Activated CD4-positive, alpha-beta memory T cell treated with anti-CD3 and anti-CD28 coated beads for 36 hours (primary cell): ENCODE measurements around the gene ACTR1A. TPM values are rescaled to one million over a fixed set of nuclear protein-coding genes. Genes with fewer than 3 reads are reported as not detected.

ENCODE experiments used
- CTCF ChIA-PET: fragments of 350-600 bp; sonication (Branson Sonifier 250); formaldehyde crosslinking; loops from one replicate; lab custom pipeline; 2021; ENCODE audit warnings: antibody characterized with exemption, inconsistent platforms; lab: Charles Lee
- POLR2A ChIA-PET: fragments of 350-600 bp; sonication (Branson Sonifier 250); formaldehyde crosslinking; loops from one replicate; lab custom pipeline; 2021; ENCODE audit warnings: antibody characterized with exemption; lab: Charles Lee
- DNase-seq: peaks from one replicate; pipeline ENCODE4 v3.0.0-alpha.2; 2020
- H3K27ac Mint-ChIP-seq: one replicate; pipeline ENCODE4 v1.8.0; 2021; ENCODE audit warnings: mixed read lengths
- H3K27me3 Mint-ChIP-seq: one replicate; pipeline ENCODE4 v1.8.0; 2021; ENCODE audit warnings: mixed read lengths
- H3K36me3 Mint-ChIP-seq: one replicate; pipeline ENCODE4 v1.8.0; 2021; ENCODE audit warnings: mixed read lengths
- H3K4me1 Mint-ChIP-seq: one replicate; pipeline ENCODE4 v1.8.0; 2021; ENCODE audit warnings: low read depth, mixed read lengths
- H3K4me3 Mint-ChIP-seq: one replicate; pipeline ENCODE4 v1.8.0; 2021; ENCODE audit warnings: mild to moderate bottlenecking, mixed read lengths
- H3K9me3 Mint-ChIP-seq: one replicate; pipeline ENCODE4 v1.8.0; 2021; ENCODE audit warnings: mixed read lengths
- intact Hi-C: fragments of 100-400 bp; cut with micrococcal nuclease; formaldehyde crosslinking; loops from one replicate; pipeline ENCODE4 v1.15.1; 2023
- total RNA-seq, 2 experiments: library from RNA; stranded (reverse); gene quantifications; one replicate each; pipeline ENCODE4 v1.2.3, GENCODE V29; 2021

The ACTR1A gene
- total RNA-seq, 2 experiments from 2014 or later, result 56.9 to 62.2 TPM

DNA sequence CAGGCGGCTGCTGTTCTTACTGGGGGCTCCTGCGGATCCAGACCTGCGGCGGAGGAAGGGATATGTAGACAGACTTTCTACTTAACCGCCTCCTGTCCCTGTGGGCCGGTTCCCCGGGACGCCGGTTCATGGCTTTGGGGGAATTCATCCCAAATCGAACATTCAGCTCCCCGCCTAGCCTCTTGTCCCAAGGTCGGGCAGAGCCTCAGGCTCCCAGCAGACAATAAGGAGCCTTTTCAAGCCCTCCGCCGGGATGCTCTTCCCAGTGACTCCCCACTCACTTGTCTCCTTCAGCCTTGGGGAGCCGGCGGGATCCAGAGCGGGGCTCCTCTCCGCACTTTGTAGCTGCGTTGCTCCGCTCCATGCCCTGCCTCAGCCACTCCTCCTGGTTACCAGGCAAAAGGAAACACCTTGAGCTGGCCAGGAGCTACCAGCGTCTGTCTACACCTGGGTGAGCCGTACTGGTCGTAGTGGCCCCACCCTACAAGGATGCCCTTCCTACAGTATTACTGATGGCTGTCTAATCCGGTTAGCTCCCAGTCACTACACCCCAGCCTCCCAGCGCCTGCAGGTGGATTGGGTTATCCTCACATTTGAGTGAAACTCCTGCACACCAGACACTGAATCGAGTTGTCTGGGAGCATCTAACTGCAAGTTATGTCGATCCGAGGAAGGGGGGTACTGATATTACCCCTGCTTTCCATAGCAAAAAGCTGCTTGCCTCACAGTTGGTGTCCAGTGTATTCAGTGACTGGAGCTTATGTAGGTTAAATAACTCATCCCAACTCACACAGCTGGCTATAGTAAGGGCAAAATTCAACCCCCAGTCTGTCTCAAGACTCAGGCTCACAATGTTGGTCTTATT lies 51.2 kb downstream of the ACTR1A start, which contains the start of gene C10orf95:
Gene C10orf95, minus strand, starts transcription at position 439 of the 865 bp plus-strand sequence. CDS start 450 bp downstream, outside the sequence.
- Mint-ChIP-seq H3K9me3 (no peaks in the 10 kb centered on the region), H3K4me3 (peak within 1 kb of the TSS; percentile 94), H3K27me3 (no peaks in the 10 kb centered on the region), H3K4me1 (peaks cover 35% of the 10 kb centered on the region), H3K27ac (peak within 1 kb of the TSS; percentile 89), H3K36me3 (peaks cover 13% of the 10 kb centered on the region)
- POLR2A ChIA-PET, result interaction anchor here (0.9 to 4.9 kb wide), 11 partner anchors 10 to 282 kb away, joined by 3 to 36 read pairs (median 7); partner anchors contain the start of genes CUEDC2, FBXL15 and NFKB2
- intact Hi-C loops, result loop anchor here (10.0 kb wide), 1 partner anchor 743 kb away; the partner anchor contains the start of gene NT5C2
- CTCF ChIA-PET, result interaction anchor here (1.0 to 4.7 kb wide), 18 partner anchors 11 to 221 kb away, joined by 3 to 22 read pairs (median 6); partner anchors contain the start of genes CUEDC2, GBF1, NFKB2 and SUFU
- peak; percentile 20 for DNase-seq

DNA sequence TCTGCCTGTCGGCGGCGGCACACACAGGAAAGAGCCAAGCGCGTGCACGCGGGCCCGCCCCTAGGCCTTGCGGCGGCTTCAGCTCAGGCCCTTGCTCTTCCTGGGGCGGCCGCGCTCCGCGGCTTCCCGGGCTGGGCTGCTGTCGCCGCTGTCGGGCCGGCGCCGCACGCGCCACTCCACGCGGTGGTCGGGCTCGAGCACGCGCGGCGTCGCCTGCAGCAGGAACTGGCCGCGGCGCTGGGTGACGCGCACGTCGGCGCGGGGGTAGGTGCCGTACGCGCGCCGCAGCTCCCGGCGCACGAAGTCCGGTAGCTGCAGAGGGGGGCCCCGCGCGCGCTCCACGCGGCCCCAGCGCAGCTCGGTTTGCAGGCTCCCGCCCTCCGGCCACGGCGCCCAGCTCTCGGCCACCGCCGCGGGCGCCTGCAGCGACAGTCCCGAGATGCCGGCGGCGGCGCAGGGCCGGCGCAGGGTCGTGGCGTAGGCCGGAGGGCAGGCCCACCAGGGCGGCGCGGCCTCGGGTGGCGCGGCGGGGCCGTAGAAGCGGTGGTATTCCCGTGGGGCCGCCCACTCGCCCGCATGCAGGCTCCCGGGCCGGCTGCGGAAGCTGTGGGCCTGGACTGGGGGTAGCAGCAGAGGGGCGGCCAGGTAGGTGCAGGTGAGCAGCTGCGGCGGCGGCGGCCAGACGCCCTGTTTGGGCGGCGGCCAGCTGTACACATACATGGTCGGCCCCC lies 52.0 kb downstream of the ACTR1A start:
- intact Hi-C loops, result loop anchor here (1.0 to 10.0 kb wide), 5 partner anchors 29 to 744 kb away; partner anchors contain the start of genes ACTR1A and NT5C2
- Mint-ChIP-seq H3K9me3 (no peaks in the 10 kb centered on the region), H3K36me3 (peaks cover 13% of the 10 kb centered on the region), H3K4me3 (peak overlapping the region; percentile 94), H3K27me3 (no peaks in the 10 kb centered on the region), H3K4me1 (peaks cover 35% of the 10 kb centered on the region), H3K27ac (peak overlapping the region; percentile 94)
- DNase-seq, result peak; percentile 90
- ChIA-PET POLR2A (interaction anchor here (0.6 to 4.9 kb wide), 11 partner anchors 10 to 194 kb away, joined by 3 to 36 read pairs (median 7); partner anchors contain the start of genes CUEDC2, FBXL15 and NFKB2), CTCF (interaction anchor here (0.6 to 4.7 kb wide), 18 partner anchors 11 to 220 kb away, joined by 3 to 22 read pairs (median 4); partner anchors contain the start of genes CUEDC2, FBXL15, NFKB2 and SUFU)

DNA sequence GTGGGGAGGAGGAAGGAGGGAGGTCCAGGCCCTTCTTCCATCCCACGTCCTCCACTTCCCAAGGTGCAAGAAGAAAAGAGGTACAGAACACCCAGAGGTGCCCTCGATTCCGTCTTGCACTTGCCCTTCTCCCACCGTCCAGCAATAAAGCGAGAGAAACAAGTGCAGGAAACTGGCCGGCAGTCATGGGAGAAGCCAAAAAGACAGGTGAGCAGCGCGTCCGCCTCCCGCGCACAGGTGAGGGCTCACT lies 52.5 kb downstream of the ACTR1A start:
- H3K27me3 Mint-ChIP-seq, result no peaks in the 10 kb centered on the region
- H3K9me3 Mint-ChIP-seq, result no peaks in the 10 kb centered on the region
- peaks cover 10% of the 10 kb centered on the region for H3K36me3 Mint-ChIP-seq
- H3K4me1 Mint-ChIP-seq, result peaks cover 35% of the 10 kb centered on the region
- no peak for DNase-seq
- intact Hi-C loops, result loop anchor here (1.0 to 10.0 kb wide), 5 partner anchors 29 to 745 kb away; partner anchors contain the start of genes ACTR1A and NT5C2
- POLR2A ChIA-PET, result interaction anchor here (0.6 to 4.9 kb wide), 10 partner anchors 10 to 195 kb away, joined by 3 to 36 read pairs (median 10); partner anchors contain the start of genes CUEDC2, FBXL15 and NFKB2
- CTCF ChIA-PET, result interaction anchor here (0.6 to 4.7 kb wide), 16 partner anchors 12 to 220 kb away, joined by 3 to 22 read pairs (median 5); partner anchors contain the start of genes CUEDC2, FBXL15 and NFKB2
- H3K27ac Mint-ChIP-seq, result peak overlapping the region; percentile 94
- H3K4me3 Mint-ChIP-seq, result peak overlapping the region; percentile 94

DNA sequence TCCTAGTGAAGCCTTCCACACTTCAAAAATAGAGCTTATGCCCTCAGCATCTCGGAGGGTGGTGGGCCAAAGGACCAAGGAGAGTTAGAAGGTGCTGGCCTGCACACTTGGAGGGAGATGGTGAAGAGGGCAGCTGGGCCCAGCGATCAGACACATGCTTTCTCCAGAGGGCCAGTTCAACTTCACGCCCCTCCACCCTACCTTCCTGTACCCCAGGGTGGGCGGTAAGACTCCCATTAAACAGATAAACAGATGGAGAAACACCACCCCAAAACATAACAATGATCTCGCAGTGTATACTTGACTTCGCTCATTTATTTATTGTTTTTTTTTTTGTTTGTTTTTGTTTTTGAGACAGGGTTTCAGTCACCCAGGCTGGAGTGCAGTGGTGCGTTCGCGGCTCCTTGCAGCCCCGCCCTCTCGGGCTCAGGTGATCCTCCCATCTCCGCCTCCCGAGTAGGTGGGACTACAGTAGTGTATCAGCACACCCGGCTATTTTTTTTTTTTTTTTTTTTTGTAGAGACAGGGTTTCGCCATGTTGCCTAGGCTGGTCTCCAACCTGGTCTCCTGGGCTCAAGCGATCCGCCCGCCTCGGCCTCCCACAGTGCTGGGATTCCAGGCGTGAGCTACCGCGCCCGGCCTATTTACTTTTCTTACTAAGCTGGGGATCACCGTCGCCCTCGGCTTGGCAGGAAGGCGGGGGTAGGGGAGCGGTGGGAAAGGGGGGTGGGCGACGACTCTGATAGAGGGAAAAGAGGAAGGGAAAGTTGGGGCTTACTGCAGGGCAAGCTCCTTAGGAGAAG lies 53.0 kb downstream of the ACTR1A start:
- Mint-ChIP-seq H3K27ac (peak overlapping the region; percentile 94), H3K4me1 (peaks cover 35% of the 10 kb centered on the region), H3K27me3 (no peaks in the 10 kb centered on the region), H3K9me3 (no peaks in the 10 kb centered on the region), H3K4me3 (peak overlapping the region; percentile 94), H3K36me3 (peaks cover 10% of the 10 kb centered on the region)
- intact Hi-C loops, result loop anchor here (1.0 to 10.0 kb wide), 5 partner anchors 28 to 745 kb away; partner anchors contain the start of genes ACTR1A and NT5C2
- ChIA-PET POLR2A (interaction anchor here (0.6 to 4.9 kb wide), 8 partner anchors 9 to 65 kb away, joined by 5 to 36 read pairs (median 16); partner anchors contain the start of genes CUEDC2, FBXL15 and NFKB2), CTCF (interaction anchor here (0.6 to 4.7 kb wide), 12 partner anchors 12 to 219 kb away, joined by 3 to 22 read pairs (median 8); partner anchors contain the start of genes CUEDC2, FBXL15 and NFKB2)
- DNase-seq, result peak; percentile 93

DNA sequence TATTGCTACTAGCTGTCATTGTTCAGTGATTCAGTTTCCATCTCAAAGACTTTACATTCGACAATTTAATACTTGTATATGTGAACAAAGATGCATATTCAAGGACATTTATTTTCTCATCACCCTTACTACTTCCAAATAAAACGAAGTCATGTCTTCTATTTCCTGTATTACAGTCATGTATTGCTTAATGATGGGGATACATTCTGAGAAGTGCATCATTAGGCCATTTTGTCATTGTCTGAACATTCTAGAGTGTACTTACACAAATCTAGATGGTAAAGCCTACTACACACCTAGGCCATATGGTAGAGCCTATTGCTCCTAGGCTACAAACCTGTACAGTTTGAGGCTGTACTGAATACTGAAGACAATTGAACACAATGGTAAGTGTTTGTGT lies 57.7 kb downstream of the ACTR1A start:
- Mint-ChIP-seq H3K27ac (no peak overlapping the region), H3K4me3 (no peak overlapping the region), H3K27me3 (no peaks in the 10 kb centered on the region), H3K36me3 (no peaks in the 10 kb centered on the region), H3K9me3 (no peaks in the 10 kb centered on the region), H3K4me1 (peaks cover 9% of the 10 kb centered on the region)
- ChIA-PET POLR2A (no interaction called here), CTCF (interaction anchor here (0.7 kb wide), 1 partner anchor 200 kb away, joined by 4 read pairs; no protein-coding TSS in a partner anchor)
- intact Hi-C loops, result no loop called here
- no peak for DNase-seq

DNA sequence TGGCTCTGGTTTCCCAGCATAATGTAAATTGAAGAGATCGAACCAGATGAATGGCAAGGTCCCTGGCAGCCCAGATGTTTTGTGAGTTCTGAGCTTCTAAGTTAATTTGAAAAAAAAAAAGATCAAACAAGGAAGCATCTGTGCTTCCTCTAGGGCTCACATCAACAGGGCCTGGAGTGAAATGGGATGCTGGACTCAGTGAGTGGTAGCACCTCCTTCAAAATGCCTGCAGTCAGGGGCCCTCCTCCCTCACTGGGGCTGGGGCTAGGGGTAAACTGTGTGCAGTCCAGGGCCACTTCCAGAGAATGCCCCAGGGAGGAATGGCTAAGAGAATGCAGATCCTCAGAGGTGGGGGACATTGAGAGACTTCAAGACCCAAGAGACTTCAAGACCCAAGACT lies 64.1 kb downstream of the ACTR1A start:
- DNase-seq, result no peak
- ChIA-PET POLR2A (no interaction called here), CTCF (interaction anchor here (0.6 to 0.7 kb wide), 2 partner anchors 177 to 995 kb away, joined by 3 read pairs; no protein-coding TSS in a partner anchor)
- Mint-ChIP-seq H3K9me3 (no peaks in the 10 kb centered on the region), H3K27me3 (no peaks in the 10 kb centered on the region), H3K36me3 (peaks cover 8% of the 10 kb centered on the region), H3K4me3 (no peak overlapping the region), H3K4me1 (peaks cover 39% of the 10 kb centered on the region), H3K27ac (no peak overlapping the region)
- intact Hi-C loops, result no loop called here

DNA sequence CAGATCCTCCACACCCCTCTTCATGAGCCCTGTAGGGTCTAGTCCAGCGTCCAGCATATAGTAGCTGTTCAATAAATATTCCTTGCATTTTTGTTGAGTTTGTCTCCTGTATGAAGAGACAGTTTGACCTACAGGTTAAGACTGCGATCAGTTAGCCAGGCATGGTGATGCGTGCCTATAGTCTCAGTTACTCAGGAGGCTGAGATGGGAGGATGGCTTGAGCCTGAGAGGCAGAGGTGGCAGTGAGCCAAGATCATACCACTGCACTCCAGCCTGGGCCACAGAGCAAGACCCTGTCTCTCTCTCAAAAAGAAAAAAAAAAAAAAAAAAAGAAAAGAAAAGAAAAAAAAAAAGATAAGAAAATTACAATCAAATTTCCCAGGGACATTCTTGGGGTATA lies 65.0 kb downstream of the ACTR1A start:
- Mint-ChIP-seq H3K36me3 (peaks cover 8% of the 10 kb centered on the region), H3K4me1 (peaks cover 43% of the 10 kb centered on the region), H3K27ac (peak overlapping the region; percentile 45), H3K4me3 (peak overlapping the region; percentile 75), H3K27me3 (no peaks in the 10 kb centered on the region), H3K9me3 (no peaks in the 10 kb centered on the region)
- DNase-seq, result no peak
- ChIA-PET CTCF (no interaction called here), POLR2A (no interaction called here)
- intact Hi-C loops, result no loop called here

DNA sequence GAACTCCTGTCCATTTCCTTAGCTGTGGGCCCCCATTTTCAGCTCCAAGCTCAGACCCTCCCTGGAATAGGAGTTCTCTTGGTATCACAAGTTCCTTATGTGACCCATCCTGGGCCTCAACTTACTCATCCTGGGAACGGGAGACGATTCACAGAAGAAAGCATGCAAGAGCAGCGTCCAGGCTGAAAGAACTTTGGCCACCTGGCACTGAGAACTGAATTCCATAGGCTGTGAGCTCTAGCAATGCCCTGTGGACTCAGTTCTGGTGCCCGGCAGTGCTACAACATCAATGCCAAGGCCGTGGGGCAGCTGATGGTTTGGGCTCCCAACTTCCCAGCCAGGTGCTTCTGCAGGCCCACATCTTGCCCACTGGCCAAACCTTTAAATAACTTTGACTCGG lies 66.2 kb downstream of the ACTR1A start:
- Mint-ChIP-seq H3K4me1 (peaks cover 48% of the 10 kb centered on the region), H3K4me3 (peak overlapping the region; percentile 75), H3K27me3 (no peaks in the 10 kb centered on the region), H3K9me3 (no peaks in the 10 kb centered on the region), H3K27ac (peak overlapping the region; percentile 91), H3K36me3 (peaks cover 10% of the 10 kb centered on the region)
- no peak for DNase-seq
- POLR2A ChIA-PET, result interaction anchor here (1.6 to 5.1 kb wide), 4 partner anchors 14 to 42 kb away, joined by 3 to 56 read pairs (median 24); partner anchors contain the start of genes C10orf95, FBXL15 and NFKB2
- intact Hi-C loops, result no loop called here
- CTCF ChIA-PET, result interaction anchor here (1.4 to 2.4 kb wide), 10 partner anchors 12 to 207 kb away, joined by 3 to 12 read pairs (median 7); partner anchors contain the start of genes C10orf95 and FBXL15

DNA sequence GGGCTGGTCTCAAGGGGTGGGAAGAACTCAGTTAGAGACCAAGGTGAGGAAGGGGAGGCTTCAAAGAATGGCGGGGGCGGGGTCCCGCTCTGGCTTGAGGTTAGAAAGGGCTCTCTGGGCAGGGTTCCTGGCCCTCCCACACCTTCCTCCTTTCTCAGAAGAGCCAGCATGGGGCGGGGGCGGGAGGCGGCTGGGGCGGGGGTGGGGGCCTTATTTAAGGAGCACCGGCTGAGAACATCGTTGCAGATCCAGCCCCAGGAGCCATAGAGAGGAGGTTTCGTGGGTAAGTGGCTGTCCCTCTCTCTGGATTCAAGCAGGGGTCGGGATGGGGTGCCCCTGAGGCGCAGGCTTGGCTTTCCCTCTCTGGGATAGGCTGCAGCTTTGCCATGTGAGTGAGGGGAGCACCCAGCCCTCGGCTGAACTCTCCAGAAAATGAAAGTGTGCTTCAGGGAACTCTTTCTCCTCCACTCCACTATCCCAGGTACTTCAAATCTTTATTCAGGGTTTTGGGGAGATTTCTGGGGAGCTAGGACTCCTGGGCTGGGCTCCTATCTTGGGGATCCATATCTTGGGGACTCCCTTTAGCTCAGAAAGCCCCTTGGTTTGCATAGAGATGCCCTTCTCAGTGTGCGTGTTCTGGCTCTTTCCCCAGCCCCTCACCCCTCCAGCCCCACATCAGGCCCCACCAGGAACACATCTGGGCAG lies 66.8 kb downstream of the ACTR1A start:
- no peaks in the 10 kb centered on the region for H3K9me3 Mint-ChIP-seq
- peaks cover 10% of the 10 kb centered on the region for H3K36me3 Mint-ChIP-seq
- peak overlapping the region; percentile 91 for H3K27ac Mint-ChIP-seq
- intact Hi-C loops, result no loop called here
- CTCF ChIA-PET, result interaction anchor here (1.1 to 2.4 kb wide), 11 partner anchors 12 to 206 kb away, joined by 3 to 12 read pairs (median 7); partner anchors contain the start of genes C10orf95 and FBXL15
- DNase-seq, result peak; percentile 69
- no peaks in the 10 kb centered on the region for H3K27me3 Mint-ChIP-seq
- H3K4me3 Mint-ChIP-seq, result peak overlapping the region; percentile 75
- peaks cover 48% of the 10 kb centered on the region for H3K4me1 Mint-ChIP-seq
- POLR2A ChIA-PET, result interaction anchor here (1.6 to 5.1 kb wide), 4 partner anchors 14 to 41 kb away, joined by 3 to 56 read pairs (median 24); partner anchors contain the start of genes C10orf95, FBXL15 and NFKB2

DNA sequence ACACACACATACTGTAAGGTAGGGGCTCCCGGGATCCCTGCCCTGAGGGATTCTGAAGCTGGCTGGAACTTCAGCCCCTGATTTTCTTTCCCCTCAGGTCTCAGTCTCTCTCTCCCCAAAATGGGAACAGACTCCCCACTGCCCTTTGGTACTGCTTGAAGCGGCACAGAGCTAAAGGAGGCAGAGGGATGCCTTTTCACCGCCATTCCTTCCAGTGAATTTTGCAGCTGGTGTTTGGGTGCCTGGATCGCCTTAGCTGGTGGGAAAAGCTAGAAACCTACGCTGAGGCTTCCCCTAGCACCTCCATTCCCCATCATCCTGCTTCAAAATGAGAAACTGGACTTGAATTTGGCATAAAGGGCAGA lies 67.4 kb downstream of the ACTR1A start:
- Mint-ChIP-seq H3K36me3 (peaks cover 10% of the 10 kb centered on the region), H3K4me3 (peak overlapping the region; percentile 75), H3K9me3 (no peaks in the 10 kb centered on the region), H3K4me1 (peaks cover 48% of the 10 kb centered on the region), H3K27me3 (no peaks in the 10 kb centered on the region), H3K27ac (peak overlapping the region; percentile 91)
- ChIA-PET POLR2A (interaction anchor here (1.0 to 5.1 kb wide), 4 partner anchors 10 to 41 kb away, joined by 4 to 56 read pairs (median 24); partner anchors contain the start of genes C10orf95, FBXL15 and NFKB2), CTCF (interaction anchor here (0.9 to 2.4 kb wide), 12 partner anchors 12 to 205 kb away, joined by 3 to 12 read pairs (median 6); partner anchors contain the start of genes C10orf95, FBXL15 and SUFU)
- no peak for DNase-seq
- intact Hi-C loops, result no loop called here
